Stomach smooth muscle (tissue), 2 donors: Measurements from ENCODE around the gene TNNI3K.

Experiments used
- H3K27ac ChIP-seq: one replicate; pipeline ENCODE4 v1.7.0; 2013; ENCODE audit warnings: mild to moderate bottlenecking, low read length, inconsistent platforms
- H3K27me3 ChIP-seq, 2 donors: one replicate each; pipeline ENCODE4 v1.7.0; 2013; ENCODE audit warnings: low read length in 2 of 2; ENCODE audit not compliant: insufficient read depth in 2 of 2, control insufficient read depth in 1 of 2
- H3K36me3 ChIP-seq, 2 donors: one replicate each; pipeline ENCODE4 v1.7.0; 2013; ENCODE audit warnings: low read length in 2 of 2; ENCODE audit not compliant: control insufficient read depth in 2 of 2, insufficient read depth in 2 of 2
- H3K4me1 ChIP-seq: one replicate; pipeline ENCODE4 v1.7.0; 2013; ENCODE audit warnings: low read length; ENCODE audit not compliant: control insufficient read depth, insufficient read depth
- H3K4me3 ChIP-seq, 2 donors: one replicate each; pipeline ENCODE4 v1.7.0; 2013; ENCODE audit warnings: low read length in 2 of 2
- H3K9ac ChIP-seq, 2 donors: one replicate each; pipeline ENCODE4 v1.7.0; 2013; ENCODE audit warnings: low read length in 2 of 2, mild to moderate bottlenecking in 1 of 2
- H3K9me3 ChIP-seq, 2 donors: one replicate each; pipeline ENCODE4 v1.7.0; 2013; ENCODE audit warnings: low read length in 2 of 2; ENCODE audit not compliant: control insufficient read depth in 2 of 2
- donor health status: healthy.
- donor health status: Pancreatic carcinoma.

Gene TNNI3K

GRCh38 chr1:74548961-74549750 is 314.0 kb downstream of the TNNI3K start:
- no peak overlapping the region for H3K27ac ChIP-seq
- no peaks in the 10 kb centered on the region for H3K36me3 ChIP-seq
- peaks cover 0 to 3% of the 10 kb centered on the region in 2 donors for H3K9me3 ChIP-seq
- H3K9ac ChIP-seq: no peak overlapping the region
- no peaks in the 10 kb centered on the region for H3K27me3 ChIP-seq
- H3K4me1 ChIP-seq: no peaks in the 10 kb centered on the region
- H3K4me3 ChIP-seq: no peak overlapping the region

GRCh38 chr1:74549932-74550331 is 314.7 kb downstream of the TNNI3K start:
- Histone ChIP-seq H3K9ac (no peak overlapping the region), H3K36me3 (no peaks in the 10 kb centered on the region), H3K4me3 (no peak overlapping the region), H3K4me1 (no peaks in the 10 kb centered on the region), H3K9me3 (no peaks in the 10 kb centered on the region), H3K27me3 (no peaks in the 10 kb centered on the region), H3K27ac (no peak overlapping the region)

- no peak overlapping the region for H3K4me3 ChIP-seq
- H3K27me3 ChIP-seq: no peaks in the 10 kb centered on the region
- H3K9me3 ChIP-seq: no peaks in the 10 kb centered on the region
- H3K36me3 ChIP-seq: no peaks in the 10 kb centered on the region
- H3K27ac ChIP-seq: no peak overlapping the region
- H3K4me1 ChIP-seq: no peaks in the 10 kb centered on the region
- no peak overlapping the region for H3K9ac ChIP-seq
These were observed 335.8 kb downstream of the TNNI3K start for GRCh38 chr1:74570797-74571492.

GRCh38 chr1:74571493-74571800 is 336.3 kb downstream of the TNNI3K start:
- no peaks in the 10 kb centered on the region for H3K9me3 ChIP-seq
- H3K9ac ChIP-seq: no peak overlapping the region
- H3K27me3 ChIP-seq: no peaks in the 10 kb centered on the region
- no peaks in the 10 kb centered on the region for H3K36me3 ChIP-seq
- no peak overlapping the region for H3K4me3 ChIP-seq
- no peak overlapping the region for H3K27ac ChIP-seq
- H3K4me1 ChIP-seq: no peaks in the 10 kb centered on the region

- Histone ChIP-seq H3K9ac (no peak overlapping the region), H3K9me3 (no peaks in the 10 kb centered on the region), H3K27me3 (no peaks in the 10 kb centered on the region), H3K4me1 (no peaks in the 10 kb centered on the region), H3K4me3 (no peak overlapping the region), H3K27ac (no peak overlapping the region), H3K36me3 (no peaks in the 10 kb centered on the region)
These were observed 336.7 kb downstream of the TNNI3K start for GRCh38 chr1:74571891-74572290.

- no peak overlapping the region for H3K27ac ChIP-seq
- no peak overlapping the region for H3K9ac ChIP-seq
- no peak overlapping the region for H3K4me3 ChIP-seq
- no peaks in the 10 kb centered on the region for H3K4me1 ChIP-seq
- H3K27me3 ChIP-seq: no peaks in the 10 kb centered on the region
- H3K9me3 ChIP-seq: no peaks in the 10 kb centered on the region
- H3K36me3 ChIP-seq: no peaks in the 10 kb centered on the region
These were observed 342.9 kb downstream of the TNNI3K start for GRCh38 chr1:74578101-74578500.

- H3K27ac ChIP-seq: no peak overlapping the region
- H3K4me1 ChIP-seq: no peaks in the 10 kb centered on the region
- no peaks in the 10 kb centered on the region for H3K27me3 ChIP-seq
- H3K9ac ChIP-seq: no peak overlapping the region
- H3K4me3 ChIP-seq: no peak overlapping the region
- no peaks in the 10 kb centered on the region for H3K36me3 ChIP-seq
- H3K9me3 ChIP-seq: no peaks in the 10 kb centered on the region
These were observed 344.2 kb downstream of the TNNI3K start for GRCh38 chr1:74579425-74579824.

GRCh38 chr1:74583397-74583796 is 348.2 kb downstream of the TNNI3K start:
- H3K27ac ChIP-seq: no peak overlapping the region

GRCh38 chr1:74584185-74584584 is 349.0 kb downstream of the TNNI3K start:
- no peak overlapping the region for H3K9ac ChIP-seq
- no peaks in the 10 kb centered on the region for H3K9me3 ChIP-seq
- no peak overlapping the region for H3K27ac ChIP-seq
- H3K4me1 ChIP-seq: no peaks in the 10 kb centered on the region
- no peaks in the 10 kb centered on the region for H3K27me3 ChIP-seq
- no peaks in the 10 kb centered on the region for H3K36me3 ChIP-seq
- H3K4me3 ChIP-seq: no peak overlapping the region

More at GRCh38 chr1:74583397-74583796, 348.2 kb downstream of the TNNI3K start:
- Histone ChIP-seq H3K36me3 (no peaks in the 10 kb centered on the region), H3K9ac (no peak overlapping the region), H3K4me1 (no peaks in the 10 kb centered on the region), H3K27me3 (no peaks in the 10 kb centered on the region), H3K9me3 (no peaks in the 10 kb centered on the region), H3K4me3 (no peak overlapping the region)

- Histone ChIP-seq H3K4me3 (no peak overlapping the region), H3K27ac (no peak overlapping the region), H3K36me3 (no peaks in the 10 kb centered on the region), H3K27me3 (no peaks in the 10 kb centered on the region), H3K4me1 (no peaks in the 10 kb centered on the region), H3K9ac (no peak overlapping the region), H3K9me3 (no peaks in the 10 kb centered on the region)
These were observed 351.2 kb downstream of the TNNI3K start for GRCh38 chr1:74586253-74586897.

GRCh38 chr1:74587888-74588287 is 352.7 kb downstream of the TNNI3K start:
- Histone ChIP-seq H3K9me3 (no peaks in the 10 kb centered on the region), H3K27ac (no peak overlapping the region), H3K36me3 (no peaks in the 10 kb centered on the region), H3K9ac (no peak overlapping the region), H3K4me3 (no peak overlapping the region), H3K4me1 (no peaks in the 10 kb centered on the region), H3K27me3 (no peaks in the 10 kb centered on the region)
